WERI-Rb-1 (cell line): Measurements from ENCODE around the gene COL3A1.
A peak's percentile ranks its signal among the peaks of the same experiment; 100 is the strongest.

Experiments
- DNase-seq: peaks from one replicate; pipeline ENCODE4 v3.0.0-alpha.2; 2020
- H3K27ac ChIP-seq: fragments of 250-450 bp; sonication (Bioruptor Pico); 2 replicates; pipeline ENCODE4 v1.5.1; 2020; ENCODE audit warnings: mild to moderate bottlenecking, moderate library complexity
- H3K27me3 ChIP-seq: fragments of 250-450 bp; sonication (Bioruptor Pico); 2 replicates; pipeline ENCODE4 v1.5.1; 2021; ENCODE audit warnings: mild to moderate bottlenecking, low read depth, moderate library complexity; ENCODE audit not compliant: insufficient read depth, severe bottlenecking
- H3K36me3 ChIP-seq: fragments of 250-450 bp; sonication (Bioruptor Pico); 2 replicates; pipeline ENCODE4 v1.5.1; 2020; ENCODE audit warnings: mild to moderate bottlenecking, moderate library complexity
- H3K4me3 ChIP-seq: 2 replicates; pipeline ENCODE4 v1.5.1; 2011; ENCODE audit warnings: low read depth, mild to moderate bottlenecking, control low read depth, low read length
- H3K9me3 ChIP-seq: fragments of 250-450 bp; sonication (Bioruptor Pico); 2 replicates; pipeline ENCODE4 v1.5.1; 2021; ENCODE audit warnings: mild to moderate bottlenecking, moderate library complexity; ENCODE audit not compliant: severe bottlenecking
- TF ChIP-seq, protein P1 (sequence below): IDR thresholded peaks from 2 replicates; pipeline ENCODE4 v1.5.1; 2011; ENCODE audit warnings: low read depth, mild to moderate bottlenecking, control low read depth, inconsistent platforms, low read length

The COL3A1 gene

DNA sequence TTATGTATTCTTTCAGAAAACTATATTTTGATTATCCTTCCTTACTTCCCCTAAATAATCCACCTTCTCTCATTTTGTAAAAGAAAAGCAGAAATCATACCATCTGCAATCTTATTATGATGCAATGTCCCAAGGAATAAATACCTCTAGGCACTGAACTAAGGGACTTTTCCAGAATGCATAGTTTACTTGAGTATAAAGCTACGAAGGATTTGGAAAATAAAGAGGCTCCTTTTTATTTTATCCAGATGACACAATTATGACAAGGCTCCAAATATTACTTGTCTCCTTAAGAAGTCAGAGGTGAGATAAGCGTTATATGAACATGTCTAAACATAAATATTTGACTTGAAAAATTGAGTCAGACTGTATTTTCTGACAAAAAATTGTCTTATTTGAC is 72.1 kb downstream of the COL3A1 start:
- H3K27me3 ChIP-seq: no peaks in the 10 kb centered on the region
- H3K4me3 ChIP-seq: no peak overlapping the region
- no peaks in the 10 kb centered on the region for H3K9me3 ChIP-seq
- DNase-seq: no peak
- H3K27ac ChIP-seq: peak overlapping the region; percentile 60
- no peaks in the 10 kb centered on the region for H3K36me3 ChIP-seq
- TF ChIP-seq, protein P1, sequence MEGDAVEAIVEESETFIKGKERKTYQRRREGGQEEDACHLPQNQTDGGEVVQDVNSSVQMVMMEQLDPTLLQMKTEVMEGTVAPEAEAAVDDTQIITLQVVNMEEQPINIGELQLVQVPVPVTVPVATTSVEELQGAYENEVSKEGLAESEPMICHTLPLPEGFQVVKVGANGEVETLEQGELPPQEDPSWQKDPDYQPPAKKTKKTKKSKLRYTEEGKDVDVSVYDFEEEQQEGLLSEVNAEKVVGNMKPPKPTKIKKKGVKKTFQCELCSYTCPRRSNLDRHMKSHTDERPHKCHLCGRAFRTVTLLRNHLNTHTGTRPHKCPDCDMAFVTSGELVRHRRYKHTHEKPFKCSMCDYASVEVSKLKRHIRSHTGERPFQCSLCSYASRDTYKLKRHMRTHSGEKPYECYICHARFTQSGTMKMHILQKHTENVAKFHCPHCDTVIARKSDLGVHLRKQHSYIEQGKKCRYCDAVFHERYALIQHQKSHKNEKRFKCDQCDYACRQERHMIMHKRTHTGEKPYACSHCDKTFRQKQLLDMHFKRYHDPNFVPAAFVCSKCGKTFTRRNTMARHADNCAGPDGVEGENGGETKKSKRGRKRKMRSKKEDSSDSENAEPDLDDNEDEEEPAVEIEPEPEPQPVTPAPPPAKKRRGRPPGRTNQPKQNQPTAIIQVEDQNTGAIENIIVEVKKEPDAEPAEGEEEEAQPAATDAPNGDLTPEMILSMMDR: no peak

DNA sequence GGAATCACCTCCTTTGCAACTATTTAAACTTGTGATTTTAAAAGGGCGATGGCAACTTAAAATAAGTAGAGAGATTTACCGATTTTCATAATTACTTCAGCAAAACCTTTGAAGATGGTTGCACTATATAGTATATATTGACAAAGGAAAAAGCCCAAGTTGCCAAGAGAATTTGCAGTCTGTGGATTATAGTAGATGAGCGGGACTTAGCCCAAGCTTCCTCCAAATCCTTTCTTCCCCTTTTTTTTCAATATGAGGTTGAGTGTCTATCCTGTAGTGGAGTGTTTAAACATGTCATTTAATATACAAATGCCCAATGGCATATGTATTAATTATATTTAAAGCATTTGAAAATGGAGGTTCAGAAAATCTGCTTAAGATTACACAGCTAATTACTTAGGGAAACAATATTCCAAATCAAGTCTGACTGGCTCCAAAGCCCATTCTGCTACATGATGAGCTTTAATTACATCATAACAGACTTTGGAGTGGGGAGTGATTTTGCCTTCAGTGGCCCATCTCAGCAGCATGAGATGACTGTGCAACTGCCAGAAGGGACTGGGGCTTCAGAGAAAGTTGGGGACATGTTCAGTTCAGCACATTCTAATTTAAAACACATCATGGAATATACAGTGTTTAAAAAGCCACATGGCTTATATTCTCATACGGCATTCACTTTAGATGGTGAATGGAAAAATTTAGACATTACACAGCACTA is 73.2 kb downstream of the COL3A1 start:
- DNase-seq: peak; percentile 71
- H3K4me3 ChIP-seq: no peak overlapping the region
- H3K27ac ChIP-seq: peak overlapping the region; percentile 60
- H3K27me3 ChIP-seq: no peaks in the 10 kb centered on the region
- TF ChIP-seq, protein P1: no peak
- H3K36me3 ChIP-seq: no peaks in the 10 kb centered on the region
- H3K9me3 ChIP-seq: no peaks in the 10 kb centered on the region

DNA sequence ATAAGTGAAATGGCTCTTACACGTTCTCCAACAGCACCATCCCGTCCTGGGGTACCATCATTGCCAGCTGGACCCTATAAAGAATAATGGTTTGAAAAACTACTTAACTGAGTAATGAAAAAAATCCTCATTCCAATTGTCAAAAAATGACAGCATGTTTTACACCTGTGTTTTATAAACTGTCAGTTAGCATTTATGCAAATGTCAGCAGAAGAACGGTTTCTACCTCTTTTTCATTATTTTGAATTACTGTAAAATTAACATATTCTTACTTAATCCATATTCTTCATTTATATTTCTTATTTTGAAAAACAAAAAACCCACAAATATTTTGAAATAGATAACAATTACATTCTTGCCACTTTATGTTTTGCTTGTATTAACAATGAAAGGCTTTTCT is 74.0 kb downstream of the COL3A1 start:
- Histone ChIP-seq H3K9me3 (no peaks in the 10 kb centered on the region), H3K4me3 (no peak overlapping the region), H3K27ac (peak overlapping the region; percentile 42; the same call in 1 of the 2 replicates), H3K36me3 (no peaks in the 10 kb centered on the region), H3K27me3 (no peaks in the 10 kb centered on the region)
- no peak for DNase-seq
- TF ChIP-seq, protein P1: no peak

DNA sequence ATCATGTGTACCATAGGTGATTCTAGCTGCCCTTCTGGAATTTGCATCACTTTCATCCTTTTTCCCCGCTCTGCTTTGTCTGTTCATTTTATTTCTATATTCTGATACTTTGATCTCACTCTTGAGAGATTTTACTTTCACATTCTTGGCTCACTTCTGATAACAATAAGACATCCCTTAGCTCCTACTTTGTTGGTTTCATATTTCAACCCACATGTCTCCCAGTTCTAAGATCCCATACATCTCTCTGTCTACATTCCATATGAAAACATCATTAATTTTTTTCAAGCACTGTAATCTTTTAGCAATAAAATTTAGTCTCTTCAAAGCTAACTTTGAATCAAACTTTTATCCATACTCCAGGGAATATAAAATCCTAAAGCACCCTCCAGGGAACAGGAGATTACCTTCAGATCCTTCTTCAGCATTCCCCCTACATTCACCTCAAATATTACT is 75.6 kb downstream of the COL3A1 start:
- Histone ChIP-seq H3K36me3 (no peaks in the 10 kb centered on the region), H3K27me3 (no peaks in the 10 kb centered on the region), H3K9me3 (no peaks in the 10 kb centered on the region), H3K4me3 (no peak overlapping the region), H3K27ac (peak overlapping the region; percentile 26; the same call in 1 of the 2 replicates)
- TF ChIP-seq, protein P1: no peak
- DNase-seq: no peak

DNA sequence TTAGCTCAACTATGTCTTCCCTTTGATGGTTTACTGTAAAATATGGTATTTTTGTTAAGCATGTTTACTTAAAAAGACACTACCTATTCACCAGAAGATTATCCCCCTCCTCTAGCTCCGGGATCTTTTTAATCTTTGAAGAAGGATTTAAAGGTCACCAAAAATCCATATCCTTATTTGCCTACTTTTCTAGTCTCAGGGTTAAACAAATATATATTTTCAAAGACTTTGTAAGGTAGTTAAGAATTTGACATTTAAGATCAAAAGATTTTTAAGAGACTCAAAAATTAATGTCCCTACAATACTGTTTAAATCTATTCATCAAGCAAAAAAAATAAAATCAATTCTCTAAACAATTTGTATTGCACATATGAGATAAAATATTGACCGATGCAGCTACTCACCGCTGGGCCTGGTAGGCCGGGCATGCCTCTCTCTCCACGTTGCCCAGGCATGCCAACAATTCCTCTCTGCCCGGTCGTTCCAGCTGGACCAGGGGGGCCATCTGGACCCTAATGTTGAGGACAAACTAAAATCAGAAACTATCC is 76.1 kb downstream of the COL3A1 start:
- no peaks in the 10 kb centered on the region for H3K36me3 ChIP-seq
- no peaks in the 10 kb centered on the region for H3K27me3 ChIP-seq
- TF ChIP-seq, protein P1: no peak
- DNase-seq: no peak
- no peak overlapping the region for H3K4me3 ChIP-seq
- no peaks in the 10 kb centered on the region for H3K9me3 ChIP-seq
- H3K27ac ChIP-seq: peak overlapping the region; percentile 42
